ENCODE measurements around the gene UBAC2.

GRCh38 chr13:99323488-99323887 is 122.8 kb downstream of the UBAC2 start:
- TF ChIP-seq ARNTL (CRISPR knock-in tag; IDR thresholded peaks at IDR 0.05; ENCODE audit: borderline replicate concordance, low read depth) (no peak), CREB5 (CRISPR knock-in tag; IDR thresholded peaks at IDR 0.05; ENCODE audit: low read depth) (no peak), ESRRG (CRISPR knock-in tag; IDR thresholded peaks at IDR 0.05) (no peak), POU6F1 (CRISPR knock-in tag; IDR thresholded peaks at IDR 0.05; ENCODE audit: borderline replicate concordance, low read depth) (no peak), TOX (CRISPR knock-in tag; IDR thresholded peaks at IDR 0.05; ENCODE audit: borderline replicate concordance) (no peak), ZFP30 (CRISPR knock-in tag; IDR thresholded peaks at IDR 0.05) (no peak), ZNF70 (CRISPR knock-in tag; IDR thresholded peaks at IDR 0.05) (no peak), BACH2 (CRISPR knock-in tag; IDR thresholded peaks at IDR 0.05; ENCODE audit: borderline replicate concordance) (no peak), PPARA (CRISPR knock-in tag; IDR thresholded peaks at IDR 0.05; ENCODE audit: borderline replicate concordance) (no peak)
- TF ChIP-seq, protein P1, sequence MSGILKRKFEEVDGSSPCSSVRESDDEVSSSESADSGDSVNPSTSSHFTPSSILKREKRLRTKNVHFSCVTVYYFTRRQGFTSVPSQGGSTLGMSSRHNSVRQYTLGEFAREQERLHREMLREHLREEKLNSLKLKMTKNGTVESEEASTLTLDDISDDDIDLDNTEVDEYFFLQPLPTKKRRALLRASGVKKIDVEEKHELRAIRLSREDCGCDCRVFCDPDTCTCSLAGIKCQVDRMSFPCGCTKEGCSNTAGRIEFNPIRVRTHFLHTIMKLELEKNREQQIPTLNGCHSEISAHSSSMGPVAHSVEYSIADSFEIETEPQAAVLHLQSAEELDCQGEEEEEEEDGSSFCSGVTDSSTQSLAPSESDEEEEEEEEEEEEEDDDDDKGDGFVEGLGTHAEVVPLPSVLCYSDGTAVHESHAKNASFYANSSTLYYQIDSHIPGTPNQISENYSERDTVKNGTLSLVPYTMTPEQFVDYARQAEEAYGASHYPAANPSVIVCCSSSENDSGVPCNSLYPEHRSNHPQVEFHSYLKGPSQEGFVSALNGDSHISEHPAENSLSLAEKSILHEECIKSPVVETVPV (CRISPR knock-in tag; IDR thresholded peaks at IDR 0.05): no peak
